HCT116 (cell line): ENCODE measurements around the gene ZMYM5. TPM values are rescaled to one million over a fixed set of nuclear protein-coding genes. Genes with fewer than 3 reads are reported as not detected.

Experiments
- ATAC-seq: fragments of 200-7000 bp; cut with Tn5 transposase; 2 replicates; pipeline ENCODE4 v1.9.1; 2020; ENCODE audit warnings: mild to moderate bottlenecking, moderate library complexity
- BruUV-seq: library from RNA; stranded (reverse); fragments of 400-500 nt; replicated peaks from 2 replicates; lab custom pipeline; 2021; lab: Mats Ljungman, UMichigan
- CTCF ChIA-PET: fragments of 300-600 bp; sonication (Branson Sonifier 250); formaldehyde crosslinking; loops from one replicate; lab custom pipeline; 2021; ENCODE audit warnings: antibody characterized with exemption; lab: Charles Lee
- POLR2A ChIA-PET: fragments of 300-600, 350-600 bp; sonication (Branson Sonifier 250); formaldehyde crosslinking; loops from one replicate; lab custom pipeline; 2021; ENCODE audit warnings: antibody characterized with exemption; lab: Charles Lee
- RAD21 ChIA-PET, 2 experiments: fragments of 300-600 bp; sonication (Branson Sonifier 250); formaldehyde crosslinking; loops; one replicate each; lab custom pipeline; 2023; ENCODE audit warnings: low total read pairs in 2 of 2; ENCODE audit not compliant: uncharacterized antibody in 2 of 2, unreplicated experiment in 2 of 2, low non-redundant PET in 1 of 2; lab: Charles Lee
- DNase-seq: peaks from one replicate; pipeline ENCODE4 v3.0.0-alpha.2; 2010; ENCODE audit warnings: low read depth, low spot score
- H2AFZ ChIP-seq: fragments of 200-600 bp; shearing (Covaris generic), sonication (generic); 2 replicates; pipeline ENCODE4 v1.6.1; 2017; ENCODE audit warnings: low read depth, mixed run types, mixed read lengths, antibody characterized with exemption, low read length; ENCODE audit not compliant: poor library complexity, severe bottlenecking
- H3K27ac ChIP-seq: 2 replicates; pipeline ENCODE4 v1.5.1; 2012; ENCODE audit warnings: low read depth, low read length
- H3K27me3 ChIP-seq: fragments of 200-600 bp; sonication (generic); 2 replicates; pipeline ENCODE4 v1.6.1; 2016; ENCODE audit warnings: mixed run types, low read length, mixed read lengths; ENCODE audit not compliant: insufficient read depth
- H3K36me3 ChIP-seq, 2 experiments: fragments of 200-500 bp in 1 of 2; fragments of 200-600 bp in 1 of 2; sonication (Bioruptor generic) in 1 of 2; sonication (generic) in 1 of 2; 2 replicates each; pipeline versions ENCODE4 v1.5.1 to v1.6.1; 2014 to 2016; ENCODE audit warnings: low read length in 2 of 2, inconsistent platforms in 1 of 2, mixed read lengths in 1 of 2, mixed run types in 1 of 2; ENCODE audit not compliant: insufficient read depth in 2 of 2, control insufficient read depth in 1 of 2
- H3K4me1 ChIP-seq, 2 experiments: fragments of 200-600 bp in 1 of 2; sonication (generic) in 1 of 2; 2 replicates each; pipeline versions ENCODE4 v1.5.1 to v1.6.1; 2012 to 2017; ENCODE audit warnings: low read length in 2 of 2, inconsistent platforms in 1 of 2, mild to moderate bottlenecking in 1 of 2, mixed read lengths in 1 of 2, mixed run types in 1 of 2, moderate library complexity in 1 of 2; ENCODE audit not compliant: insufficient read depth in 2 of 2, control insufficient read depth in 1 of 2
- H3K4me2 ChIP-seq: fragments of 200-600 bp; sonication (generic); 2 replicates; pipeline ENCODE4 v1.6.1; 2017; ENCODE audit warnings: mixed run types, low read length, mixed read lengths
- H3K4me3 ChIP-seq, 2 experiments: fragments of 200-600 bp in 1 of 2; sonication (generic) in 1 of 2; replicated peaks in 1 of 2; 2 replicates each; pipeline ENCODE4 v1.5.1; 2011 to 2016; ENCODE audit warnings: low read length in 2 of 2, control low read depth in 1 of 2, low read depth in 1 of 2, mild to moderate bottlenecking in 1 of 2, mixed read lengths in 1 of 2, mixed run types in 1 of 2
- H3K79me2 ChIP-seq: fragments of 200-600 bp; sonication (generic); 2 replicates; pipeline ENCODE4 v1.6.1; 2017; ENCODE audit warnings: mild to moderate bottlenecking, mixed run types, low read length, moderate library complexity, mixed read lengths; ENCODE audit not compliant: insufficient read depth
- H3K9ac ChIP-seq: fragments of 200-600 bp; sonication (generic); 2 replicates; pipeline ENCODE4 v1.6.1; 2016; ENCODE audit warnings: low read length, mixed read lengths
- H3K9me2 ChIP-seq: fragments of 200-600 bp; sonication (generic), shearing (Covaris generic); 2 replicates; pipeline ENCODE4 v1.6.1; 2017; ENCODE audit warnings: mixed run types, mild to moderate bottlenecking, moderate library complexity; ENCODE audit not compliant: insufficient read depth
- H3K9me3 ChIP-seq, 2 experiments: fragments of 200-500 bp in 1 of 2; fragments of 200-600 bp in 1 of 2; sonication (Bioruptor generic) in 1 of 2; sonication (generic) in 1 of 2; 2 replicates each; pipeline ENCODE4 v1.6.1; 2014 to 2017; ENCODE audit warnings: low read length in 2 of 2, mixed read lengths in 2 of 2, inconsistent platforms in 1 of 2, low read depth in 1 of 2, mild to moderate bottlenecking in 1 of 2, mixed run types in 1 of 2, moderate library complexity in 1 of 2; ENCODE audit not compliant: control insufficient read depth in 1 of 2, insufficient read depth in 1 of 2
- H4K20me1 ChIP-seq: fragments of 200-600 bp; sonication (generic), shearing (Covaris generic); 2 replicates; pipeline ENCODE4 v1.6.1; 2017; ENCODE audit warnings: mixed run types, mild to moderate bottlenecking, moderate library complexity; ENCODE audit not compliant: insufficient read depth
- CBX3 ChIP-seq: IDR thresholded peaks from 2 replicates; pipeline ENCODE4 v1.6.1; 2012; ENCODE audit warnings: low read depth
- CEBPB ChIP-seq: IDR thresholded peaks from 2 replicates; pipeline ENCODE4 v1.6.1; 2012; ENCODE audit warnings: low read depth
- EGR1 ChIP-seq: IDR thresholded peaks from 2 replicates; pipeline ENCODE4 v1.6.1; 2012; ENCODE audit warnings: low read depth
- EZH2 ChIP-seq: fragments of 200-600 bp; sonication (generic); IDR thresholded peaks from 2 replicates; pipeline ENCODE4 v1.6.1; 2017; ENCODE audit warnings: antibody characterized with exemption, mixed run types
- EZH2phosphoT487 ChIP-seq: fragments of 200-600 bp; IDR thresholded peaks from 2 replicates; pipeline ENCODE4 v1.6.1; 2018; ENCODE audit warnings: antibody characterized with exemption, borderline replicate concordance
- JUND ChIP-seq: IDR thresholded peaks from 2 replicates; pipeline ENCODE4 v1.6.1; 2012
- MAX ChIP-seq: IDR thresholded peaks from 2 replicates; pipeline ENCODE4 v1.6.1; 2012
- RAD21 ChIP-seq: IDR thresholded peaks from 2 replicates; pipeline ENCODE4 v1.6.1; 2012; ENCODE audit warnings: low read depth, mild to moderate bottlenecking
- SIN3A ChIP-seq: IDR thresholded peaks from 2 replicates; pipeline ENCODE4 v1.6.1; 2012; ENCODE audit warnings: low read depth
- YY1 ChIP-seq: IDR thresholded peaks from 2 replicates; pipeline ENCODE4 v1.6.1; 2011; ENCODE audit warnings: low read length, low read depth, moderate library complexity, mild to moderate bottlenecking; ENCODE audit not compliant: insufficient replicate concordance; ENCODE audit errors: extremely low read depth
- ZFX ChIP-seq: fragments of 450-650 bp; IDR thresholded peaks from 2 replicates; pipeline ENCODE4 v1.6.1; 2017
- intact Hi-C: fragments of 100-400 bp; cut with micrococcal nuclease; formaldehyde crosslinking; loops from 2 replicates; pipeline ENCODE4 v1.10.0; 2022
- total RNA-seq: library from RNA; stranded (reverse); gene quantifications from one replicate; pipeline ENCODE4 v1.2.1, GENCODE V29; 2021; ENCODE audit not compliant: unreplicated experiment

ZMYM5 gene
- total RNA-seq, 1 experiment from 2014 or later = 9.6 TPM

DNA sequence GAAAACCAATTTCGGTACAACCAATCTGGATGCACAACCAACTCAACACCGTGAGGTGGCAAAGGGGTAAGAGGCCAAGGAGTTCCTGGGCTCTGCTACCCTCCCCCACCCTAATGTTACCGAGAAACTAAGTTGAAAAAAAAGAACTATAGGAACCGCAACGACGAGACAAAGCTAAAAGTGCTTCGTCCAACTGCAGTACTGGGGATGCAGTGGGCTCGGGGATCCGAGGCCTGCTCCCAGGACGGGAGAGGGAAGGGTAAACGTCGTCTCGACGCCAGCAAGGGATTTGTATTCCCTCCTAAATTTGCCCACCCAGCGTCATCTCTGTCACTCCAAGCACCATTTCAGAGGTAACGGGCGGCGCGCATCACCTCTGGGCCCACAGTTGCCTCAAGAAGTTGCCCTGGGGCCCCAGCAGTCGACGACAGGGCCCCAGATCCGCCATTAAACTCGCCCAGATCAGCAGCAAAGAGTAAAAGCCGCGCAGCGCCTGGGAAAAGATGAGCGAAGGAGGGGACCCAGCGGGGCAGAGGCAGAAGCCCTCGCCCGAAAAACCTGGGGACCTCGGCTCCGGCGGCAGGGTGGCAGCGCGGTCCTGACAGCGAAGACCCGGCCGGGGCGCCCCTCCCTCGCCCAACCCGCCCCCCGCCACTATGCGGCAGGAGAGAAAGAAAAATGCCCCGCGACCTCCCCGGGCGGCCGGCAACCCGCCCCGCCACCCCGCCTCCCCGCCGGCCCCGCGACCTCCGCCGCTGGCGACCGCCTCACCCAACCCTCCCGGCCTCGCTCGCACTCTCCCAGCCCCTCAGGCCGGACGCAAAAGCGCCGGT is 752 bp downstream of the ZMYM5 start:
- Histone ChIP-seq H3K9me2 (no peaks in the 10 kb centered on the region), H4K20me1 (no peaks in the 10 kb centered on the region), H3K79me2 (peaks cover 50% of the 10 kb centered on the region)
- intact Hi-C loops = no loop called here
- CTCF ChIA-PET = interaction anchor here (0.9 kb wide), 1 partner anchor 17 kb away, joined by 3 read pairs; no protein-coding TSS in a partner anchor
- no peak for TF ChIP-seq SIN3A
- TF ChIP-seq EGR1 = no peak
- no peak for TF ChIP-seq RAD21
- no peak for TF ChIP-seq CBX3
- no peak for TF ChIP-seq JUND
- TF ChIP-seq EZH2 = no peak
- no peak for TF ChIP-seq EZH2phosphoT487
- TF ChIP-seq ZFX = peak; percentile 66
- peak; percentile 12 for TF ChIP-seq YY1
- TF ChIP-seq MAX = 0 out of 2 replicates have a peak, but pooled peaks have one; percentile 10
- no peak for TF ChIP-seq CEBPB
- TF ChIP-seq, all 23 proteins: peak for 3
- H3K36me3 ChIP-seq = no peaks in the 10 kb centered on the region; a peak in 1 of 4 replicates
- H3K9ac ChIP-seq = peak overlapping the region; percentile 85
- POLR2A ChIA-PET = interaction anchor here (1.1 to 1.8 kb wide), 3 partner anchors 14 to 42 kb away, joined by 3 to 11 read pairs (median 4); no protein-coding TSS in a partner anchor
- no peaks in the 10 kb centered on the region for H3K27me3 ChIP-seq
- DNase-seq = no peak
- no peaks in the 10 kb centered on the region for H3K9me3 ChIP-seq
- peak overlapping the region; percentile 79 to 90 for H3K4me3 ChIP-seq
- H3K4me1 ChIP-seq = peaks cover 23 to 41% of the 10 kb centered on the region in 2 experiments
- no TSS peak for BruUV-seq
- ATAC-seq = peak; percentile 0
- peak overlapping the region; percentile 98 for H3K27ac ChIP-seq
- peak overlapping the region; percentile 92 for H3K4me2 ChIP-seq
- no peak overlapping the region for H2AFZ ChIP-seq
- RAD21 ChIA-PET = no interaction called here
